GM12875 (cell line): ENCODE measurements around the gene MXD4.

ENCODE experiments used
- H3K4me3 ChIP-seq: one replicate; pipeline ENCODE4 v1.5.1; 2011; ENCODE audit warnings: low read depth, low read length, control low read depth
- TF ChIP-seq, protein P1 (sequence below): IDR thresholded peaks from 2 replicates; pipeline ENCODE4 v1.5.1; 2011; ENCODE audit warnings: low read depth, mild to moderate bottlenecking, control low read depth, inconsistent platforms, low read length, moderate library complexity, borderline replicate concordance; ENCODE audit not compliant: insufficient read depth

MXD4 gene

DNA sequence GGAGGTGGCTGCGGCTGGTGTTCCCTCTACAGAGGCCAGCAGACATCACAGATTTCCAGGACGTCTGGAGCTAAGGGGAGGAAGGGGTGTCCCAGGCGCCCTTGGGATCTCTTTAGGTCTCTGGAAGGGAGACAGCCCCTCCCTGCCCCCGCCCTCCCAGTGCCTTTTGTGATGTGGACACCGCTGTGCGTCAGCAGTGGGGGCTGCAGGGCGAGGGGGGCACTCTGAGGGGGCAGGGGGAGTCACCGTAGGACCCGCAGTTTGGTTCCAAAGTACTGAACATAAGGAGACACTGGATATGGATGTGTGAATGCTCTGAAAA lies 25.6 kb upstream of the MXD4 start:
- TF ChIP-seq, protein P1, sequence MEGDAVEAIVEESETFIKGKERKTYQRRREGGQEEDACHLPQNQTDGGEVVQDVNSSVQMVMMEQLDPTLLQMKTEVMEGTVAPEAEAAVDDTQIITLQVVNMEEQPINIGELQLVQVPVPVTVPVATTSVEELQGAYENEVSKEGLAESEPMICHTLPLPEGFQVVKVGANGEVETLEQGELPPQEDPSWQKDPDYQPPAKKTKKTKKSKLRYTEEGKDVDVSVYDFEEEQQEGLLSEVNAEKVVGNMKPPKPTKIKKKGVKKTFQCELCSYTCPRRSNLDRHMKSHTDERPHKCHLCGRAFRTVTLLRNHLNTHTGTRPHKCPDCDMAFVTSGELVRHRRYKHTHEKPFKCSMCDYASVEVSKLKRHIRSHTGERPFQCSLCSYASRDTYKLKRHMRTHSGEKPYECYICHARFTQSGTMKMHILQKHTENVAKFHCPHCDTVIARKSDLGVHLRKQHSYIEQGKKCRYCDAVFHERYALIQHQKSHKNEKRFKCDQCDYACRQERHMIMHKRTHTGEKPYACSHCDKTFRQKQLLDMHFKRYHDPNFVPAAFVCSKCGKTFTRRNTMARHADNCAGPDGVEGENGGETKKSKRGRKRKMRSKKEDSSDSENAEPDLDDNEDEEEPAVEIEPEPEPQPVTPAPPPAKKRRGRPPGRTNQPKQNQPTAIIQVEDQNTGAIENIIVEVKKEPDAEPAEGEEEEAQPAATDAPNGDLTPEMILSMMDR: no peak
- no peak overlapping the region for H3K4me3 ChIP-seq

GRCh38 chr4:2286904-2287593 lies 25.1 kb upstream of the MXD4 start:
- TF ChIP-seq, protein P1: no peak
- H3K4me3 ChIP-seq: no peak overlapping the region

DNA sequence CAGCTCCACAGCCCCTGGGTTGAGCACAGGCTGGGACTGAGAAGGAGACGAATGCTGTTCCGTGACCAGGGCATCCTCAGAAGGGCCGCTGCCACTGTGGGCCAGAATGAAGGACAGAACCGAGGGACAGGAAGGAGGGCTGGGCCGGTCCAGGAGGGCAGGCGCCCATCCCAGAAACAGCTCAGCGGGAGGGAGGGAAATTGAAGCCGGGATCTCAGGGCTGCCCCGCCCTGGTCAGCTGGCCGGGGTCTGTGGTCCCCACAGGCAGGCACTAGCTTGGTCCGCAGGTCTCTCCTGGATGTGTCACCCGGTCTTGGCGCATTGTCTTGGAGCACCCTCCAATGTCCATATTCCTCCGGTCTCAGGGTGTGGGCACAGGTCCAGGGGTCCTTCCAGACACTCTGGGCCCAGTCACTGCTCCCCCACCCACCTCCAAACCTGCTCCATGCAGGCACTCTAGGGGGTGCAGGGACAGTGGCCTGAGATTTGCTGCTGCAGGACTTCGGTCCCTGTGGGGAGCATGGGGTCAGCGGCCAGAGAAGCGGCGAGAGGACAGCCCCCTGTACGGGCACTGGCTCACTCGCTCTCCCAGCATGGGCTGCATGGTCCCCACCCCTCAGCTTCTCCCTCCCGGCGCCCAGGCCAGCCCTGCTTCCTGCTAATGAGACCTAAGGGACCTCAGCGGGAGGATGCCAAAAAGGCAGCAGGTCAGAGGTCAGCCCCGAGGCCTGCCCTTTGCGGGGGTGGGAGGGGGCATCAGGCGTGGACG lies 23.9 kb upstream of the MXD4 start:
- TF ChIP-seq, protein P1: no peak
- H3K4me3 ChIP-seq: no peak overlapping the region

GRCh38 chr4:2284934-2285612 lies 23.2 kb upstream of the MXD4 start:
- H3K4me3 ChIP-seq: no peak overlapping the region
- TF ChIP-seq, protein P1: no peak

GRCh38 chr4:2284161-2284933 lies 22.4 kb upstream of the MXD4 start:
- TF ChIP-seq, protein P1: no peak
- no peak overlapping the region for H3K4me3 ChIP-seq

DNA sequence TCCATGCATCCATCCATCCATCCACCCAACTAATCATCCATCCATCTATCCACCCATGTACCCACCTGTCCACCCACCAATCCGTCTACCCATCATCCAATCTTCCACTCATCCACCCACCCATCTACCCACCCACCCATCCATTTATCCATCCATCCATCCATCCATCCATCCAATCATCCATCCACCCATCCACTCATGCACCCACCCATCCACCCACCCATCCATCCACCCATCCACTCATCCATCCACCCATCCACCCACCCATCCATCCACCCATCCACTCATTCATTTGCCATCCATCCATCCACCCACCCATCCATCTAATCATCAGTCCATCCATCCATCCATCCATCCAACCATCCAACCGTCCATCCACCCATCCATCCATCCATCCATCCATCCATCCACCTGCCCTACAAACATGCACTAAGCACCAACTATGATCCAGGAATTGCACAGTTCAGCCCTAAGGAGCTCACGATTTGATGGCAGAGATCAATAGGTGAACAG lies 21.3 kb upstream of the MXD4 start:
- TF ChIP-seq, protein P1: no peak
- no peak overlapping the region for H3K4me3 ChIP-seq
